Skeletal muscle tissue (tissue), 4 donors: ENCODE results near the gene C22orf31. TPM values are rescaled to one million over a fixed set of nuclear protein-coding genes. Genes with fewer than 3 reads are reported as not detected.
"Not testable (repeated sequence)": the region's sequence is repeated elsewhere in the genome, so short reads cannot be mapped to it uniquely, and the experiment has no call there.

Experiments
- H3K27ac ChIP-seq: one replicate; pipeline ENCODE4 v1.7.0; 2013; ENCODE audit warnings: mild to moderate bottlenecking, low read depth, low read length, inconsistent platforms
- H3K27me3 ChIP-seq, 3 donors: one replicate each; pipeline ENCODE4 v1.7.0; 2013; ENCODE audit warnings: low read length in 3 of 3; ENCODE audit not compliant: control insufficient read depth in 3 of 3, insufficient read depth in 3 of 3
- H3K36me3 ChIP-seq, 3 donors: one replicate each; pipeline ENCODE4 v1.7.0; 2013; ENCODE audit warnings: low read length in 3 of 3; ENCODE audit not compliant: control insufficient read depth in 3 of 3, insufficient read depth in 3 of 3
- H3K4me1 ChIP-seq, 3 donors: one replicate each; pipeline ENCODE4 v1.7.0; 2013; ENCODE audit warnings: low read length in 3 of 3, mild to moderate bottlenecking in 3 of 3; ENCODE audit not compliant: control insufficient read depth in 3 of 3, insufficient read depth in 3 of 3
- H3K4me3 ChIP-seq, 3 donors: one replicate each; pipeline ENCODE4 v1.7.0; 2013; ENCODE audit warnings: low read length in 3 of 3
- H3K9ac ChIP-seq, 3 donors: one replicate each; pipeline ENCODE4 v1.7.0; 2013; ENCODE audit warnings: low read length in 3 of 3, mild to moderate bottlenecking in 3 of 3, moderate library complexity in 2 of 3, low read depth in 1 of 3
- H3K9me3 ChIP-seq, 3 donors: one replicate each; pipeline ENCODE4 v1.7.0; 2013; ENCODE audit warnings: low read length in 3 of 3; ENCODE audit not compliant: control insufficient read depth in 3 of 3
- total RNA-seq: library from RNA; depleted of rRNA; stranded (reverse); fragments of >200 nt; gene quantifications from one replicate; pipeline ENCODE4 v1.2.3, GENCODE V29; 2014
- donor health status: Osteomylitis.

The C22orf31 gene
- total RNA-seq, 1 donor from 2014 or later: 1.6 TPM

DNA sequence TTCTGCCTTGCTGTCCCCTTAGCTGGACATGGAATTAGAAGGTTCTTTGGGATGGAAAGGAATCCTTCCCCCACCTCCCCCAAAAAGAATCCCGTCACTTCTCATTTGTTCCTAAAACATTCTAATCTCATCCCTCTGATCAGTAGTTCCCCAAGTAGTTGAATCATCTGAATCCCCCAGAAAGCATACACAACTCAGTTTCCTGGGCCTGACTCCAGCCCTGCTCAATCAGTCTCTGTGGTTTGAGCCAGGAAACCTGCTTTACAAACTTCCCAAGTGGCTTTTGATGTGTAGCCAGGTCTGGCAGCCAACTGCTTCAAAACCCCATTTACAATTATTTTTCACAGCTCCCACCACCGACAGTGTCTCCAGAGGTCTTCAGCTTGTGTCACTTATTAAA, 20.2 kb downstream of the C22orf31 start:
- Histone ChIP-seq H3K9ac (no peak overlapping the region), H3K4me3 (no peak overlapping the region), H3K27me3 (no peaks in the 10 kb centered on the region), H3K36me3 (peaks cover 6 to 15% (median 12%) of the 10 kb centered on the region in 3 donors), H3K27ac (no peak overlapping the region), H3K9me3 (no peaks in the 10 kb centered on the region), H3K4me1 (peaks cover 4 to 14% (median 11%) of the 10 kb centered on the region in 3 donors)

DNA sequence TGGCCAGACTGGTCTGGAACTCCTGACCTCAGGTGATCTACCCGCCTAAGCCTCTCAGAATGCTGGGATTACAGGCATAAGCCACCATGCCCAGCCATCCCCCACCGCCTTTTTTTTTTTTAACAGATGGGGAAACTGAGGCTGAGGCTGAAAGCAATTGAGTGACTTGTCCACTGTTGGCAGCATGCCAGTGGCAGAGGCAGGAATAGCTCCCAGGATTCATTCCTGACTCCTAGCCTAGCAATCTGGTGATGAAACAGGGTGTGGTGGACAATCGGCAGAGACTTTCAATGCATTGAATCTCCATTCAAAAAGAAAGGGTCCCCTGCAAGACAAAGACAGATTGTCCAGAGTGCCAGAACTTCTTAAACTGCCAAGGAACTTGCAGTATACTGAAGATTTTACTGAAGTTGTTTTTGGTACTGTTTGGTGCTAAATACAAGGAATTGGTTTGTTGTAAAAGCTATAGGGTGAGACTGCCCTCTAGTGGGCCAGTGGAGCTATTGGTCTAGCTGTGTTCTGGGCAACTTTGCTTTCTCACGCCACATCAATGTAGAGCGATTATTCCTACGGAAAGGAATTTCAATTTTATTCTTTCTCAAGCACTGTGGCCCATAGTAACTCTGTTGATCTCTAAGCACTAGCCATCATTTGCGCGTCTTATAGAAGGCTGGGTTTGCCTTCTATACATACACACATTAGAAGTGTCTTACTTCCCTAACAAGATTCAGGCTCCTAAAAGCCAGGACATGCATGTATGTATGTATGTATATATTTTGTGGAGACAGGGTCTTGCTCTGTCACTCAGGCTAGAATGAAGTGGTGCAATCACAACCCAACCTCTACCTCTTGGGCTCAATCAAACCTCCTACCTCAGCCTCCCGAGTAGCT, 21.0 kb downstream of the C22orf31 start:
- H3K4me3 ChIP-seq: no peak overlapping the region
- no peak overlapping the region for H3K9ac ChIP-seq
- H3K27ac ChIP-seq: no peak overlapping the region
- H3K4me1 ChIP-seq: peaks cover 4 to 14% (median 11%) of the 10 kb centered on the region in 3 donors
- H3K27me3 ChIP-seq: no peaks in the 10 kb centered on the region
- no peaks in the 10 kb centered on the region for H3K9me3 ChIP-seq
- peaks cover 0 to 7% (median 5%) of the 10 kb centered on the region in 3 donors for H3K36me3 ChIP-seq

GRCh38 chr22:29039684-29040083, 21.9 kb downstream of the C22orf31 start:
- H3K36me3 ChIP-seq, H3K27ac ChIP-seq, H3K4me3 ChIP-seq, H3K9me3 ChIP-seq, H3K9ac ChIP-seq, H3K27me3 ChIP-seq: not testable (repeated sequence)
- H3K4me1 ChIP-seq: peaks cover 4 to 14% (median 10%) of the 10 kb centered on the region in 3 donors

DNA sequence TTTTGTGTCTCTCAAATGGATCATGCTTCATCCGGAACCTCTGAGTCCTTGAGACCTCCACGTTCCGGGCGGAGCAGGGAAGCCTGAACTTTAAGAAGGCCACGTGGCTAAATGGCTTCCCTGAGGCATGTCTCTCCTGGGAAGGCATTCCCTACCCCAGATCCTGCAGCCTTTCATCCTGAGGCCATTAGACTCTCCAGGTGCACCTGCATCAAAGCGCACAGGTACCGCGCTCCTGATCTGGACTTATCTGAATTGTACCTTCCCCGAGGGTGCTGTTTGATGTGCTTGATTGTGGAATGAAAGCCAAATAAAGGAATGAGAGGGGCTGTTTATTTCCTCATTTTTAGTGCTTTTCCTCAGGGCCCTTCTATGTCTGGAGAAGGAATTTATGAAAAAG, 22.5 kb downstream of the C22orf31 start:
- Histone ChIP-seq H3K9me3 (no peaks in the 10 kb centered on the region), H3K4me1 (peaks cover 4 to 14% (median 5%) of the 10 kb centered on the region in 3 donors), H3K27me3 (no peaks in the 10 kb centered on the region), H3K27ac (no peak overlapping the region), H3K9ac (no peak overlapping the region), H3K4me3 (no peak overlapping the region), H3K36me3 (no peaks in the 10 kb centered on the region)

DNA sequence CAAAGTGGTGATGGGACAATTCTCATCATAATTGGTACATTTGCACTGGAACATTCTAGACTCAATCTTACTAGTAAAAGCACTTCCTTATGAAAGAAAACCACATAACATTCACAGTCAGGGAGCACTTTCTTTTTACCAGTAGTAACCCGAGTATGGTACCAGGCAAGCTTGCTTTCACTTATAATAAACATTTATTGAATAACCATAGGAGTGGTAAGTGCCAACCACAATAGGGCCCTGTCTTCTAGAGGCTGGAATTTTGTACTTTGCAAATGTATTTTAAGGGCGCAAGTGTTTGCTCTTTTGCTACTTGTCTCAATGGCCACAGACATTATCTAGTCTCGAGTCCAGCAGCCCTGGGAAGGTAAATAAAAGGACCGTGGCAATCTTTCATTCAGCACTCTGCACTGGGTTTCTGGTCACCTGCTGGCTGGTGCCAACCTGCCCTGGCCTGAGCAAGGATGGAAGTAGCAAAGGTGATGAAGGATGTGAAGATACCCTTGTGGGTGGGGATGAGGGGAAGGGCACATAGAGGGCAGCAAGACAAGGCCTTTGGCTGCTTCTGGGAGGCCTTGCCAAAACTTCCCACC, 24.2 kb downstream of the C22orf31 start:
- Histone ChIP-seq H3K27ac (no peak overlapping the region), H3K9me3 (no peaks in the 10 kb centered on the region), H3K4me3 (no peak overlapping the region), H3K9ac (no peak overlapping the region), H3K27me3 (no peaks in the 10 kb centered on the region), H3K4me1 (peaks cover 3 to 17% (median 4%) of the 10 kb centered on the region in 3 donors), H3K36me3 (no peaks in the 10 kb centered on the region)

- Histone ChIP-seq H3K4me3 (no peak overlapping the region), H3K27ac (no peak overlapping the region), H3K9ac (no peak overlapping the region)
These were observed 29.0 kb downstream of the C22orf31 start for GRCh38 chr22:29032584-29032983.

GRCh38 chr22:29032014-29032475, 29.6 kb downstream of the C22orf31 start:
- Histone ChIP-seq H3K36me3 (no peaks in the 10 kb centered on the region), H3K4me1 (peaks cover 19 to 43% (median 22%) of the 10 kb centered on the region in 3 donors), H3K9me3 (no peaks in the 10 kb centered on the region), H3K27me3 (no peaks in the 10 kb centered on the region), H3K27ac (peak overlapping the region; percentile 83), H3K4me3 (peak overlapping the region in 1 of 3 donors; percentile 7), H3K9ac (peak overlapping the region in 2 of 3 donors; percentile 20 to 58)

More at GRCh38 chr22:29032584-29032983, 29.0 kb downstream of the C22orf31 start:
- Histone ChIP-seq H3K27me3 (no peaks in the 10 kb centered on the region), H3K36me3 (no peaks in the 10 kb centered on the region), H3K9me3 (no peaks in the 10 kb centered on the region), H3K4me1 (peaks cover 19 to 42% (median 22%) of the 10 kb centered on the region in 3 donors)

DNA sequence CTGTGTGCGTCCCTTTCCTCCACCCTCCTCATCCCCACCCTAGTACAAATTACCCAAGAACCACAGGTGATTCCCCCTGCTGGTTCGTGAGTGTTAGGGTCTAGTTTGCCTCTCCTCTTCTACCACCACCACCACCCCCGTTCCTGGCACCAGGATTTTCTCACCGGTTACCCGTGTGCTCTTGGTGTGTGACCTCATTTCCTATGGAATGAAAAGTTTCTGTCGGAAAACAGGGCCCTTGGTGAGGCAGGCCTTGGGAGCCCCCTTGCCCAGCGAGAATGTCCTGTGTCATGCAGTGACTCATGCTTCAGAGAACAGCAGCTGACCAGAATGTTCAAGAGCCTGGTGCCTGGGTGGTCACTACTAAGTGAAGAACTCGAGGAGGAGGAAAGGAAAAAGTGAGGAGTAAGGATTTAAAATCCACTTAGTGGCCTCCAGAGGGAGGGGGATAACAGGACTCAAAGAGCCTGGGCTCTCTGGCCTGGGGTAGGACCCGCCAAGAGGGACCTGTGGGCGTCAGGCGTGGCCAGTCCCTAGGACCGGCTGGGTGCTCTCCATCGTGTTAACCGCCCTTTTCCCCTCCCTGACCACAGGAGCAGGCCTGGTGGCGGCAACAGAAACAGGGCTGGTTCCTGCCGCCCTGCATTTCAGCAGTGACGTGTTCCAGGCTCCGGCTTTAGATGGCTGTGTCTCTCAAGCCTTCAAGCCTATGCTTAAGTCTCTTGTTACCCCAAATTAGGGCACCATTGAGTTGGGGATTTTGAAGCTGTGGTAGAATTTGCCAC, 30.2 kb downstream of the C22orf31 start:
- Histone ChIP-seq H3K9me3 (no peaks in the 10 kb centered on the region), H3K4me3 (peak overlapping the region; percentile 50 to 56 (median 54)), H3K4me1 (peaks cover 19 to 43% (median 22%) of the 10 kb centered on the region in 3 donors), H3K27ac (peak overlapping the region; percentile 83), H3K27me3 (no peaks in the 10 kb centered on the region), H3K36me3 (no peaks in the 10 kb centered on the region), H3K9ac (peak overlapping the region; percentile 58 to 71 (median 61))

GRCh38 chr22:29030618-29031226, 30.9 kb downstream of the C22orf31 start:
- no peaks in the 10 kb centered on the region for H3K36me3 ChIP-seq
- peak overlapping the region; percentile 58 to 71 (median 61) for H3K9ac ChIP-seq

More at GRCh38 chr22:29030618-29031226, 30.9 kb downstream of the C22orf31 start:
- peak overlapping the region; percentile 50 to 56 (median 54) for H3K4me3 ChIP-seq
- H3K27me3 ChIP-seq: no peaks in the 10 kb centered on the region
- peaks cover 19 to 43% (median 22%) of the 10 kb centered on the region in 3 donors for H3K4me1 ChIP-seq
- H3K9me3 ChIP-seq: no peaks in the 10 kb centered on the region
- peak overlapping the region; percentile 83 for H3K27ac ChIP-seq
